Activated CD8-positive, alpha-beta memory T cell treated with anti-CD3 and anti-CD28 coated beads, Interleukin-2, amount 10 ng/mL, durations not matched to agents 7 days and 5 days (primary cell): Measurements from ENCODE around the gene PPM1N. TPM values are rescaled to one million over a fixed set of nuclear protein-coding genes. Genes with fewer than 3 reads are reported as not detected.

Experiments used
- ATAC-seq: fragments of 150-1000 bp; cut with Tn5 transposase; one replicate; pipeline ENCODE4 v1.10.0; 2021; ENCODE audit warnings: moderate library complexity
- CTCF ChIA-PET: fragments of 350-600 bp; sonication (Branson Sonifier 250); formaldehyde crosslinking; loops from one replicate; lab custom pipeline; 2021; ENCODE audit warnings: antibody characterized with exemption; lab: Charles Lee
- DNase-seq: peaks from one replicate; pipeline ENCODE4 v3.0.0-alpha.2; 2020
- H3K27ac Mint-ChIP-seq: one replicate; pipeline ENCODE4 v1.8.0; 2021; ENCODE audit warnings: mild to moderate bottlenecking, mixed read lengths
- H3K27me3 Mint-ChIP-seq: one replicate; pipeline ENCODE4 v1.8.0; 2021; ENCODE audit warnings: mixed read lengths
- H3K36me3 Mint-ChIP-seq: one replicate; pipeline ENCODE4 v1.8.0; 2021; ENCODE audit warnings: mild to moderate bottlenecking, mixed read lengths
- H3K4me1 Mint-ChIP-seq: one replicate; pipeline ENCODE4 v1.8.0; 2021; ENCODE audit warnings: mixed read lengths
- H3K4me3 Mint-ChIP-seq: one replicate; pipeline ENCODE4 v1.8.0; 2021; ENCODE audit warnings: mild to moderate bottlenecking, moderate library complexity, mixed read lengths
- H3K9me3 Mint-ChIP-seq: one replicate; pipeline ENCODE4 v1.8.0; 2022; ENCODE audit warnings: low read depth, mixed read lengths
- total RNA-seq, 2 experiments: library from RNA; stranded (reverse); gene quantifications; one replicate each; pipeline ENCODE4 v1.2.3, GENCODE V29; 2021

The PPM1N gene
- total RNA-seq, 2 experiments from 2014 or later = 4.3 to 4.5 TPM

DNA sequence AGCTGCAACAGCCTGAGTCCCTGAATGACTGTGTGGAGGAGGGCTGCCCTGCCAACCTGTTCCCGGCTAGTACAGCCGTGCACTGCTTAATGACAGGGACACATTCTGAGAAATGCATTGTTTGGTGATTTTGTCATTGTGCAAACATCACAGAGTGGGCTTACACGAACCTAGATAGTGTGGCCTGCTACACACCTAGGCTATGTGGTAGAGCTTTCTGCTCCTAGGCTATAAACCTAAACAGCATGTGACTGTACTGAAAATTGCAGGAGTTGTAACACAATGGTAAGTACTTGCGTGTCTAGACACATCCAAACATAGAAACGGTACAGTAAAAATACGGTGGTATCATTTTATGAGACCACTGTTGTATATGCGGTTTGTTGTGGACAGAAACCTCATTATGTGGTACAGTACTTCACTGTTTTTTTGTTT, 44.0 kb downstream of the PPM1N start:
- ATAC-seq = no peak
- CTCF ChIA-PET = interaction anchor here (1.1 kb wide), 1 partner anchor 18 kb away, joined by 3 read pairs; no protein-coding TSS in a partner anchor
- no peak overlapping the region for H3K27ac Mint-ChIP-seq
- H3K4me3 Mint-ChIP-seq = no peak overlapping the region
- peaks cover 8% of the 10 kb centered on the region for H3K36me3 Mint-ChIP-seq
- peaks cover 11% of the 10 kb centered on the region for H3K4me1 Mint-ChIP-seq
- H3K9me3 Mint-ChIP-seq = peaks cover 3% of the 10 kb centered on the region
- DNase-seq = no peak
- H3K27me3 Mint-ChIP-seq = no peaks in the 10 kb centered on the region

GRCh38 chr19:45547211-45547770, 49.0 kb downstream of the PPM1N start:
- Mint-ChIP-seq H3K36me3 (peaks cover 1% of the 10 kb centered on the region), H3K9me3 (no peaks in the 10 kb centered on the region), H3K27ac (no peak overlapping the region), H3K4me3 (no peak overlapping the region), H3K4me1 (peaks cover 11% of the 10 kb centered on the region), H3K27me3 (no peaks in the 10 kb centered on the region)
- ATAC-seq (no peak), DNase-seq (no peak)
- CTCF ChIA-PET = interaction anchor here (1.3 to 1.9 kb wide), 2 partner anchors 11 to 80 kb away, joined by 4 to 6 read pairs; no protein-coding TSS in a partner anchor

GRCh38 chr19:45547965-45548609, 49.8 kb downstream of the PPM1N start:
- no peak overlapping the region for H3K4me3 Mint-ChIP-seq
- H3K27ac Mint-ChIP-seq = no peak overlapping the region
- DNase-seq (no peak), ATAC-seq (no peak)
- CTCF ChIA-PET = interaction anchor here (1.4 to 1.9 kb wide), 2 partner anchors 10 to 79 kb away, joined by 6 to 9 read pairs; no protein-coding TSS in a partner anchor
- no peaks in the 10 kb centered on the region for H3K9me3 Mint-ChIP-seq
- H3K4me1 Mint-ChIP-seq = peaks cover 11% of the 10 kb centered on the region
- H3K27me3 Mint-ChIP-seq = no peaks in the 10 kb centered on the region
- peaks cover 4% of the 10 kb centered on the region for H3K36me3 Mint-ChIP-seq

Other genes starting within 250 kb of the PPM1N start
- gene MARK4, start 247.2 kb upstream of the PPM1N start, total RNA-seq = 10 to 100 TPM; 25.9 to 29.4 TPM
- not detected for gene CKM, start 175.6 kb upstream of the PPM1N start, total RNA-seq
- gene KLC3, start 157.7 kb upstream of the PPM1N start, total RNA-seq = not detected
- gene ERCC2, start 127.9 kb upstream of the PPM1N start, total RNA-seq = 10 to 100 TPM; 26.1 to 26.8 TPM
- 10 to 100 TPM in 1 of 2 experiments, 1 to 10 TPM in 1; 6.4 to 11.7 TPM for gene PPP1R13L, start 93.4 kb upstream of the PPM1N start, total RNA-seq
- gene POLR1G, start 91.8 kb upstream of the PPM1N start, total RNA-seq = 10 to 100 TPM in 1 of 2 experiments, 1 to 10 TPM in 1; 8.9 to 12.2 TPM
- 10 to 100 TPM; 62.5 to 73.4 TPM for gene ERCC1, start 74.5 kb upstream of the PPM1N start, total RNA-seq
- gene FOSB, start 30.4 kb upstream of the PPM1N start, total RNA-seq = 10 to 100 TPM in 1 of 2 experiments, 1 to 10 TPM in 1; 5.6 to 98.6 TPM
- 1 to 10 TPM; 3.1 to 4.3 TPM for gene RTN2, start 1.4 kb upstream of the PPM1N start, total RNA-seq
- 100 to 1,000 TPM; 223 to 308 TPM for gene VASP, start 9.0 kb downstream of the PPM1N start, total RNA-seq
- gene OPA3, start 86.4 kb downstream of the PPM1N start, total RNA-seq = 10 to 100 TPM; 13.4 to 16.7 TPM
- gene GPR4, start 103.8 kb downstream of the PPM1N start, total RNA-seq = not detected
- gene EML2, start 141.0 kb downstream of the PPM1N start, total RNA-seq = 100 to 1,000 TPM; 122 to 128 TPM
- gene GIPR, start 169.8 kb downstream of the PPM1N start, total RNA-seq = 10 to 100 TPM; 12.1 to 14.7 TPM
- 100 to 1,000 TPM; 602 to 634 TPM for gene SNRPD2, start 193.5 kb downstream of the PPM1N start, total RNA-seq
- gene QPCTL, start 194.2 kb downstream of the PPM1N start, total RNA-seq = 10 to 100 TPM in 1 of 2 experiments, 1 to 10 TPM in 1; 9.6 to 12.7 TPM
- gene FBXO46, start 232.5 kb downstream of the PPM1N start, total RNA-seq = 10 to 100 TPM; 33.0 to 37.1 TPM
- not detected for gene MEIOSIN, start 235.0 kb downstream of the PPM1N start, total RNA-seq